Activated T-helper 9 cell treated with anti-CD3 and anti-CD28 coated beads, Interleukin-2, amount 50 U/mL, for 16 hours (primary cell): ENCODE data around the gene TPSD1.
"Not testable (repeated sequence)": the region's sequence is repeated elsewhere in the genome, so short reads cannot be mapped to it uniquely, and the experiment has no call there.

Experiments
- DNase-seq: peaks from one replicate; pipeline ENCODE4 v3.0.0-alpha.2; 2020; ENCODE audit warnings: low read depth

The TPSD1 gene

GRCh38 chr16:1241081-1241480, 14.8 kb upstream of the TPSD1 start:
- DNase-seq, result not testable (repeated sequence)

DNA sequence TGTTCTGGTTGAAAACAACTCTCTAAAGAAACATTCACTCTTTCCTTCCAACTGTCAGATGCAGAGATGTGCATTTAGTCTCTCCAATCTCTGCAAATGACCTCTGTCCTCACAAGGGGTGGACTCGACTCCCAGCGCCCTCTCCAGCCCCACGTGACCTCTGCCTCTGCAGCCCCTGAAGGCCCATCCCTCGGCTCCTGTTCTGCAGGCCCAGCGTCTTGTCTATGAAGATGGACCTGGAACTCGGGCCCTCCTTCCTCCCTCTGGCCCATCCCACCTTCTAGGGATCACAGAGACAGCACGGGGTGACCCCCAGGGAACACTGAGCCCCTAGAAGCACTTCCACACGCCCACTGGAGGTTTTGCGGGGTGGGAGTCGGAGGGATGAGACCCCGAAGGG, 12.5 kb upstream of the TPSD1 start:
- DNase-seq, result not testable (repeated sequence)

DNA sequence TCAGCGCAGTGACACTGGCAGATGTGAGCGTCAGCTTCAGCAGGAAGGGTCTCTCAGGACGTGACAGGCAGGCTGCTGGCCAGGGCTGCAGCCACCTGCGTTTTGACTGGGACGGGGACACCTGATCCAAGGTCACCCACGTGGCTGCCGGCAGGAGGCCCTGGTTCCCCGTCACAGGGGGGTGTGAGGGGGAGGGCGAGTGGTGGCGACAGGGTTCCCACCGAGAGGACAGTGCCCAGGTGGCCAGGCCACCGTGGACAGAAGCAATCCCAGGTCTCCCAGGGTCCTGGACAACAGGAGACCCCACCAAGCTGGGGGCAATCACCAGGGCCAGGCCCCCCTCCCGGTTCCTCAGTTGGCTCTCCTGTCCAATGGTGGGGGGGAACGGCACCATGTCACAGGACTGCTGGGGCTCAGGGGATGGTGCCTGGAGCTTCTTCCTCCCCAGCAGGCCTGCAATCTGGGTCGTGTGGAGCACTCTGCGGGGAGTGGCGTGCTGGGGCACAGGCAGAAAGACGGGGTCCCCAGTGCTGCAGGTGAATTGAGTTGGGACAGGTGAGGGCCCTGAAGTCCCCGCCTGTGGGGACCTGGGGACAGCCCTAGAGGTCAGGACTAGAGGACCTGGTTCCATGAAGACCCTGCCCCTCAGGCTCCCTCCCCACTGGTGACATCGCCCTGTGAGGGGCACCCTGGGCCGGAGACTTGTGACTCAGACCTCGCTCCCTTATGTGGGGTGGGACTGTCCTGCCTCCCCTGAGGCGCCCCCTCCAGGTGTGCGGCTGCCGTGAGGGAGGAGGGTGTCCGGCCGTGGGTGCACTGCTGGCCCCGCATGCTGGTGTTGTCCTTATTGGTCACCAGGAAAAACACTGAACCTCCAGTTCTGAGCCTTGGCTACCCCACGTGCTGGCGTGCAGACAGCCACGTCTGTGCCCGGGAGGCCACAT, 11.7 kb upstream of the TPSD1 start:
- not testable (repeated sequence) for DNase-seq

DNA sequence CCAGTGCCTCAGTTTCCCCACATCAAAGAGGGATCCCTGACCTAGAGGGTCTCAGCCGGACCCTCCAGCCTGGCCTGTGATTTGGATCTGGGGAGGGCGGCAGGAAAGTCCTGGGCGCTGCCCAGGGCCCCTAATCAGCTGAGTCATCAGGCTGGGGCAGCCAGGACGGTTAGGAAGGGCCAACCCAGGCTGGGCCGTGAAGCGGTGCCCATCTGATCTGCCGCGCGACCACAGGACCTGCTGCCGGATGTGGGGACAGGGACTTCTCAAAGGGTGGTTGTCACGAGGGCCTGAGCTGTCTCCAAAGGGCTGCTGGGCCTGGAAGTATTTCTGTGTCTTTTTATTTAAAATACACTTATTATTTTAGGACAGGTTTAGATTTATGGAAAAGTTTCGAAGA, 11.0 kb upstream of the TPSD1 start:
- DNase-seq, result no peak

- no peak for DNase-seq
Observed at GRCh38 chr16:1245452-1246020, 10.3 kb upstream of the TPSD1 start.

DNA sequence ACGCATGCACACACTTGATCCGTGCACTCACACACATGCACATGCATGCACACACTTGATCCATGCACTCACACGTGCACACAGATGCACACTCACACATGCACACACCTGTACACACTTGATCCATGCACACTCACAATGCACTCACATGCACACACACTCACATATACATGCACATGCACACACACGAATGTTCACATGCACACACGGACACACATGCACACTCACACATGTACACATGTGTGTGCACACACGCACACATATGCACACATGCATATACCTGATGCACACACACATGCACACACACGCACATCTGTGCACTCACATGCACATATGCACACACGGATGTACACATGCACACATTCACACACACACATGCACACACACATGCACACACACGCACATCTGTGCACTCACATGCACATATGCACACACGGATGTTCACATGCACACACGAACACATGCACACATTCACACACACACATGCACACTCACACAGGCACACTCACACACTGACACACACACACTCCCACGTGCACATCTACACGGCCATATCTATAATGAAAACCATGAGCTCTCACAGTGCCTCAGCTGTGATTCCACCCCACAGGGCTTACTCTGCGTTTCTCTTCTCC, 7.8 kb upstream of the TPSD1 start:
- DNase-seq, result not testable (repeated sequence)

- not testable (repeated sequence) for DNase-seq
Observed at GRCh38 chr16:1249031-1249755, 6.7 kb upstream of the TPSD1 start.

DNA sequence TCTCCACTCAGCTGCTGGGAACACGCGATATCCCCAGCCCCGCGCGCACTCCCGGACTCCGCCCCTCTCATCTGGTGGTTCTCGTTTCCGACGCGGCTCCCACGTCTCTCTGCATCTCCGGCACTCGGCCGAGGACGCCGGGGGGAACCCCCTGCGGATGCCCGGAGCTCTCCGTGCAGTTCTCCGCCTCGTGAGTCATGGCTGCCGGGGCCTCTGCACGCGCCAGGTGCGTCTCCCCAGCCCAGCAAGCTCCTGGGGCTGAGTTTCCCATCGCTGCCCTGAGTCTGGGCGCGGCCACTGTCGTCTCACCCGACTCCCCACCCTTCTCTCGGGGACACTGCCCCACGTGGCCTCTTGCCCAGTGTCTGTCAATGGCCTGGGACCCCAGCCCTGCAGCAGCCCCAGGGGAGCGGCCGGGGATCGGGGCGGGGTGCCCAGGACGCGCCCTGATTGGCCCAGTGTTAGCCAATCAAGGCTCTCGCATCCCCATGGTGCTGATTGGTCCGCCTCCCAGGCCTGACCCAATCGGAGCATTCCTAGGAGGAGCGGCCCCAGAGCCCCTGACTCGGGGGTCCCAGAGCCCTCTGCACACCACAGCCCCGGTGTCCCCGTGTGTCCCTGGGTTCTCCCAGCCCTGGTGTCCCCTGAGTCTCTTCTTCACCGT, 2.0 kb upstream of the TPSD1 start:
- not testable (repeated sequence) for DNase-seq

- not testable (repeated sequence) for DNase-seq
Observed at GRCh38 chr16:1254821-1255220, 1.0 kb upstream of the TPSD1 start.

DNA sequence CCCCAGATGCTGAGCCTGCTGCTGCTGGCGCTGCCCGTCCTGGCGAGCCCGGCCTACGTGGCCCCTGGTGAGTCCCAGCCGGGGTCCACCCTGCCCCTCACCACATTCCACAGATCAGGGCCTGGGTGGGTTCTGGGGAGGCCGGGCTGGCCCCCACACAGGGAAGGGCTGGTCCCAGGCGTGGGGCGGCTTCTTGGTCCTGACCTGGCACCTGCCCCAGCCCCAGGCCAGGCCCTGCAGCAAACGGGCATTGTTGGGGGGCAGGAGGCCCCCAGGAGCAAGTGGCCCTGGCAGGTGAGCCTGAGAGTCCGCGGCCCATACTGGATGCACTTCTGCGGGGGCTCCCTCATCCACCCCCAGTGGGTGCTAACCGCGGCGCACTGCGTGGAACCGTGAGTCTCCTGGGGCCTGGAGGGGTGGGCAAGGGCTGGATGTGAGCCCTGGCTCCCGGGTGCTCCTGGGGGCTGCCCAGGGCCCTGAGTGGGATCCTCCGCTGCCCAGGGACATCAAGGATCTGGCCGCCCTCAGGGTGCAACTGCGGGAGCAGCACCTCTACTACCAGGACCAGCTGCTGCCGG, 516 bp downstream of the TPSD1 start:
- DNase-seq, result not testable (repeated sequence)

- DNase-seq, result no peak
Observed at GRCh38 chr16:1256874-1257322, 1.0 kb downstream of the TPSD1 start.

DNA sequence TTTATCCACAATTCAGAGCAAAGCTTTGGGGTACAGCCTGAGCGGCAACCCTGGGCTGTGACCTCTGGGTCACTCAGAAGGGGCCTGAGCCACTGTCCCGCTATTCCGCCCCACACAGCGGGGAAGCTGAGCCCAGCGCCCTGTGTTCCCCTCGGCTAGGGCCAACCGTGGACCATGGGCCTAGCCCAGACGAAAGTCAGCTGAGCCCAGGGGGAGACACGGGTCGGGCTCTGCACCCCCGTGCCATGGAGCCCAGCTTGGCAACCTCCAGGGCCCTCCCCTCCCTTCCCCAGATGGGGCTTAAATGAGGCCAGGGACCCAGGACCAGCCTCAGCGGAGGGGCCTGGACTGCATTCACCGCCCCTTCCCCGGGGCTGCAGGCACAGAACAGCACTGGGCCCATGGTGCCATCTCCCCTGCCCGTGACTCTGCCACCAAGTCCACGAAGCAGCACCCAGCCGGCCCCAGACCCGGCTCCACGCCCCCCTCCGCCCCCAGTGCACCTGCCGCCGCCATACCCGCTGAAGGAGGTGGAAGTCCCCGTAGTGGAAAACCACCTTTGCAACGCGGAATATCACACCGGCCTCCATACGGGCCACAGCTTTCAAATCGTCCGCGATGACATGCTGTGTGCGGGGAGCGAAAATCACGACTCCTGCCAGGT, 1.8 kb downstream of the TPSD1 start:
- DNase-seq, result no peak

DNA sequence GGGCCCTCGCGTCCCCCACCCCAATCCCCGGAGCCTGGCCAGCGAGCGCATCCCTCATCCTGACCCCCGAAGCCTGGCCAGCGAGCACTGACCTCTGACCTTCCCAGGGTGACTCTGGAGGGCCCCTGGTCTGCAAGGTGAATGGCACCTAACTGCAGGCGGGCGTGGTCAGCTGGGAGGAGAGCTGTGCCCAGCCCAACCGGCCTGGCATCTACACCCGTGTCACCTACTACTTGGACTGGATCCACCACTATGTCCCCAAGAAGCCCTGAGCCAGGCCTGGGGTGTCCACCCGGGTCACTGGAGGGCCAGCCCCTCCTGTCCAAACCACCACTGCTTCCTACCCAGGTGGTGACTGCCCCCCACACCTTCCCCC, 2.3 kb downstream of the TPSD1 start:
- DNase-seq, result no peak

DNA sequence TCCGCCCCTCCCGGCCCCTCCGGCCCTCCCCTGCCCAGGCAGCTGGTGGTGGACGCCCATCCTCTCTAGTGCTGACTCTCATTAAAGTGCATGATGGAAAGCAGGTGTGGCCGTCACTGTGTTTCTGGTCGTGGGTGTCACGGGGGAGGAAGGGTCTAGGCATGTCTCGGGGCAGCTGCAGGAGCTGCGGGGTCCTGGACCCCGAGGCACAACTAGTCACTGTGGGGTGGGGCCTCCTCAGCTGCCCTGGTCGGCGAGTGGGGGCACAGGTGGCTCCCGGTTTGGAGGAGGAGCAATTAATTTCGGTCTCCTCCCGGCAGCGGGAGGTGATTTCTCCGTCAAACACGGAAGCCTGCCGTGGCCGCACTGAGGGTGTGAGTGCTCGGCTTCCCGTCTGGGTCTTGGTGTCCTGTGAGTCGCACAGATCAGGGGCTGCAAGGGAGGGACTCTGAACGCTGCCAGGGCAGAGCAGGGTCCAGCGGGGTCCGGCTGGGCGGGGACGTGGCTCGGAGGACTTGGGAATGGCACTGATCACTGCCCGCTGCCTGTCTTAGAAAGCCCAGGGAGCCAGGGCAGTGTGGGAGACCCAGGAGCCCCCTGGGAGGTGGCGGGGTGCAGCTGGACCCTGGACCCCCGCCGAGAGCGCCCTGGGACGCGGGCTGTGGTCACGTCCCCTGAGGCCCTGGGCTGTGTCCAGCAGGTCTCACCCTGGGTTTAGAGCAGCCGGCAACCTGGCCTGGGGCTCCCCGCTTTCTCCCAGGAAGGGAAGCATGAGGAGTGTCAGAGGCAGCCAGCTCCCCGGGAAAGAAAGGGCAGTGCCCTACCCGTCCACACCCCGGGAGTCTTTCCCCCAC, 3.3 kb downstream of the TPSD1 start:
- no peak for DNase-seq

DNA sequence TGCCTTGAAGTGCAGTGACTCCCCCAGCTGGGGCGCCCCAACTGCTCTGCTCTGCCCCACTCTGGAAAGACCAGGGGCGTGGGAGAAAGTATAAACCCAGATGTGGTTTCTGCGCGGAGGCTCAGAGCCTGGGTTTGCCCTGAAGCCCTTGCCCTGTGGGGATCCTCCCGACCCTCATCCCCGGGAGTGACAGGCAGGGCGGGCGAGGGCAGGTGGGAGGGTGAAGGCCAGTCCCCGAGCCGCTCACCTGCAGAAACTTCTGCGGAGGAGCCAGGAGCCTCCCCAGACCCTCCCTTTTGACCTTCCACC, 3.8 kb downstream of the TPSD1 start:
- DNase-seq, result no peak

DNA sequence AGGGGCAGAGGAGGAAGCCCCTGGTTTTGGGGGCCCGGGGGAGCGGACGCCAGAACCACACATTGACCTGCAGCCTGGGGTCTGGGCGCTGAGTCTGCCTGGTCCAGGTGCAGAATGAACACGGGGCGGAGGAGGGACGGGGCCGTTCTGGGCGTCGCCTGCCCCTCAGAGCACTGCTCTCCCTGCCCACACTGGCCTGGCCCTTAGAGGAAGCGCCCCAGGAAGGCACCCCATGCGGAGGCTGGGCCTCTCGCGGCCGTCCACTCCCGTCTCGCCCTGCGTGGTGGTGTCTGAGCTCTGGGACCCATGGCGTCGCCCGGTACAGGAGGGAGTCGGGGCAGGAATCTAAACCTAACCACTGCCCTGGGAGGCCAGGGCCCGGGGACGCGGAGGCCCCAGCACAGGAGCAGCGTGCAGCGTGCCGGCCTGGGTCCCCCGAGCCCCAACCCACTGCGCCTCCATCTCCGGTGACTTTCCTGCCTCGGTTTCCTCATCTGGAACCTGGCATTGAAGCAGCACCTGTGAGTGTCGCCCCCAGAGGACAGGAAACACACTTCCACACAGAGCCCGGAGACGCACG, 4.3 kb downstream of the TPSD1 start:
- DNase-seq, result no peak

- no peak for DNase-seq
Observed at GRCh38 chr16:1261131-1261892, 5.4 kb downstream of the TPSD1 start.

- DNase-seq, result no peak
Observed at GRCh38 chr16:1262210-1262845, 6.5 kb downstream of the TPSD1 start.
